HepG2 (cell line): Measurements from ENCODE around the gene MAST1. TPM values are rescaled to one million over a fixed set of nuclear protein-coding genes. Genes with fewer than 3 reads are reported as not detected.

Experiments used
- AHR ChIP-seq: IDR thresholded peaks from 2 replicates; pipeline ENCODE4 v1.6.1; 2018; ENCODE audit warnings: missing genetic modification reagents, missing compliant biosample characterization
- HDAC1 ChIP-seq: sonication (generic); formaldehyde crosslinking; IDR thresholded peaks from 2 replicates; pipeline ENCODE4 v1.5.1; 2020; ENCODE audit warnings: mild to moderate bottlenecking, missing genetic modification reagents
- KLF11 ChIP-seq: IDR thresholded peaks from 2 replicates; pipeline ENCODE4 v1.6.1; 2016; ENCODE audit warnings: missing compliant biosample characterization
- KLF6 ChIP-seq: IDR thresholded peaks from 2 replicates; pipeline ENCODE4 v1.8.0; 2016; ENCODE audit warnings: missing biosample characterization, missing genetic modification reagents
- ZNF350 ChIP-seq: sonication (generic); formaldehyde crosslinking; IDR thresholded peaks from 2 replicates; pipeline ENCODE4 v1.4.0; 2020; ENCODE audit warnings: mild to moderate bottlenecking, low read depth, missing genetic modification reagents, borderline replicate concordance
- ZNF557 ChIP-seq: sonication (generic); formaldehyde crosslinking; IDR thresholded peaks from 2 replicates; pipeline ENCODE4 v1.4.0; 2020; ENCODE audit warnings: missing genetic modification reagents
- ZNF768 ChIP-seq: sonication (generic); formaldehyde crosslinking; IDR thresholded peaks from 2 replicates; pipeline ENCODE4 v1.4.0; 2020; ENCODE audit warnings: missing genetic modification reagents
- polyA plus RNA-seq, 8 experiments: library from polyadenylated mRNA; depleted of rRNA in 3 of 8; stranded (reverse) in 7 of 8; unstranded in 1 of 8; fragments of >200 nt; fragmentation: Illumina TruSeq in 4 of 8; extraction: Trizol in 4 of 8; gene quantifications; 2 replicates each; pipeline versions ENCODE4 v1.2.1 to v1.2.3, GENCODE V29; 2011 to 2016; ENCODE audit warnings: low read depth in 4 of 8, missing spikeins in 1 of 8, mixed read lengths in 1 of 8; ENCODE audit not compliant: insufficient read depth in 1 of 8
- total RNA-seq, 5 experiments: library from RNA; depleted of rRNA; stranded (reverse); fragments of >200 nt; fragmentation: Illumina TruSeq; extraction: Trizol; gene quantifications; 2 replicates each; pipeline ENCODE4 v1.2.3, GENCODE V29; 2016; ENCODE audit warnings: low read depth in 1 of 5
- TF ChIP-seq, protein P1 (sequence below): sonication (generic); formaldehyde crosslinking; IDR thresholded peaks from 2 replicates; pipeline ENCODE4 v1.4.0; 2020; ENCODE audit warnings: mild to moderate bottlenecking, missing genetic modification reagents
- TF ChIP-seq, protein P2 (sequence below): IDR thresholded peaks from 2 replicates; pipeline ENCODE4 v1.6.1; 2016; ENCODE audit warnings: low read depth, missing genetic modification reagents, missing compliant biosample characterization
- TF ChIP-seq, protein P3 (sequence below): fragments of 450-650 bp; IDR thresholded peaks from 2 replicates; pipeline ENCODE4 v1.6.1; 2016

The MAST1 gene
- total and polyA plus RNA-seq, 2 of the 13 experiments (the other 11 are each of a cell fraction or from before 2014, with no cell fraction given): 0.73 to 4.7 TPM

DNA sequence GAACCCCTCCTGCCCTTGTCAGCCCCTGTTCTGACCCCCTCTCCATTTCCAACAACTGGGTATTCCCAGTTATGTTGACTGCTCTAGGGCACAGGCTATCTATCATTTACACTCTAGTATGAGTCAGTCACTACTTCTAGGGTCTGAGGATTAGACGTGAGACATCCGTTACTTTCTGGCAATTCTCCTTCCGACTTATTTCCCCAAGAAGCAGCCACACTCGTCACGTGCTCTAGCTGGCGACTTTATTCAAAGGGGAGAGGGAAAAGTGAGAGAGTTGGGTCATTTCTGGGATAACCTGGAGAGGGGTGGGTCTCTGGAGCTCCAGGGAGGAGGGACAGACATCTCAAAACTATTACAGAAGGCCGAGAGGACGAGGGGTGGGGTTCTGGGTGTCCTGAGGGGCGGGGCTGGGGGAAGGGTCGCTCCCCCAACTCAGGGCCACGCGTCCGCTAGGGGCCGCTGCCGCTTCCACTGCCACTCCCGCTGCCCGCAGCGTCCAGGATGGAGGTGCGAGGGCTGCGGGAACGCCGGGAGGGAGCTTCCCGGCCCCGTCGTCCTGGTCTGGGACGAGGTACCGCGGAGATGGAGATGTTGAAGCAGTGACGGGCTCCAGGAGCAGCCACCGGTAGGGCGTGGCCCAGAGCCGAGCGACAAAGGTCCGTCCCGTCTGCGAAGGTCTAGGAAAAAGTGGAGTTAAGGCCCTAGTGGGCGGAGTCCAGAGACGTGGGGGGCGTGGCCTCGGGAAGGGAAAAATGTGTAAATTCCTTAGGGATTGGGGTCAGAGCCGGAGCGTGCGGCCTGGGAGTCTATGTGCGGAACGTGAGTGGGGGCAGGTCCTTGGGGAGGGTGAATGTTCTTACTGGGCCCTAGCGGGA lies 12.8 kb upstream of the MAST1 start (continued):
- peak; percentile 58; the same call in 1 of the 2 replicates for TF ChIP-seq AHR (CRISPR knock-in tag)
- peak; percentile 46; the same call in 1 of the 2 replicates for TF ChIP-seq HDAC1 (CRISPR knock-in tag)
- TF ChIP-seq, protein P1, sequence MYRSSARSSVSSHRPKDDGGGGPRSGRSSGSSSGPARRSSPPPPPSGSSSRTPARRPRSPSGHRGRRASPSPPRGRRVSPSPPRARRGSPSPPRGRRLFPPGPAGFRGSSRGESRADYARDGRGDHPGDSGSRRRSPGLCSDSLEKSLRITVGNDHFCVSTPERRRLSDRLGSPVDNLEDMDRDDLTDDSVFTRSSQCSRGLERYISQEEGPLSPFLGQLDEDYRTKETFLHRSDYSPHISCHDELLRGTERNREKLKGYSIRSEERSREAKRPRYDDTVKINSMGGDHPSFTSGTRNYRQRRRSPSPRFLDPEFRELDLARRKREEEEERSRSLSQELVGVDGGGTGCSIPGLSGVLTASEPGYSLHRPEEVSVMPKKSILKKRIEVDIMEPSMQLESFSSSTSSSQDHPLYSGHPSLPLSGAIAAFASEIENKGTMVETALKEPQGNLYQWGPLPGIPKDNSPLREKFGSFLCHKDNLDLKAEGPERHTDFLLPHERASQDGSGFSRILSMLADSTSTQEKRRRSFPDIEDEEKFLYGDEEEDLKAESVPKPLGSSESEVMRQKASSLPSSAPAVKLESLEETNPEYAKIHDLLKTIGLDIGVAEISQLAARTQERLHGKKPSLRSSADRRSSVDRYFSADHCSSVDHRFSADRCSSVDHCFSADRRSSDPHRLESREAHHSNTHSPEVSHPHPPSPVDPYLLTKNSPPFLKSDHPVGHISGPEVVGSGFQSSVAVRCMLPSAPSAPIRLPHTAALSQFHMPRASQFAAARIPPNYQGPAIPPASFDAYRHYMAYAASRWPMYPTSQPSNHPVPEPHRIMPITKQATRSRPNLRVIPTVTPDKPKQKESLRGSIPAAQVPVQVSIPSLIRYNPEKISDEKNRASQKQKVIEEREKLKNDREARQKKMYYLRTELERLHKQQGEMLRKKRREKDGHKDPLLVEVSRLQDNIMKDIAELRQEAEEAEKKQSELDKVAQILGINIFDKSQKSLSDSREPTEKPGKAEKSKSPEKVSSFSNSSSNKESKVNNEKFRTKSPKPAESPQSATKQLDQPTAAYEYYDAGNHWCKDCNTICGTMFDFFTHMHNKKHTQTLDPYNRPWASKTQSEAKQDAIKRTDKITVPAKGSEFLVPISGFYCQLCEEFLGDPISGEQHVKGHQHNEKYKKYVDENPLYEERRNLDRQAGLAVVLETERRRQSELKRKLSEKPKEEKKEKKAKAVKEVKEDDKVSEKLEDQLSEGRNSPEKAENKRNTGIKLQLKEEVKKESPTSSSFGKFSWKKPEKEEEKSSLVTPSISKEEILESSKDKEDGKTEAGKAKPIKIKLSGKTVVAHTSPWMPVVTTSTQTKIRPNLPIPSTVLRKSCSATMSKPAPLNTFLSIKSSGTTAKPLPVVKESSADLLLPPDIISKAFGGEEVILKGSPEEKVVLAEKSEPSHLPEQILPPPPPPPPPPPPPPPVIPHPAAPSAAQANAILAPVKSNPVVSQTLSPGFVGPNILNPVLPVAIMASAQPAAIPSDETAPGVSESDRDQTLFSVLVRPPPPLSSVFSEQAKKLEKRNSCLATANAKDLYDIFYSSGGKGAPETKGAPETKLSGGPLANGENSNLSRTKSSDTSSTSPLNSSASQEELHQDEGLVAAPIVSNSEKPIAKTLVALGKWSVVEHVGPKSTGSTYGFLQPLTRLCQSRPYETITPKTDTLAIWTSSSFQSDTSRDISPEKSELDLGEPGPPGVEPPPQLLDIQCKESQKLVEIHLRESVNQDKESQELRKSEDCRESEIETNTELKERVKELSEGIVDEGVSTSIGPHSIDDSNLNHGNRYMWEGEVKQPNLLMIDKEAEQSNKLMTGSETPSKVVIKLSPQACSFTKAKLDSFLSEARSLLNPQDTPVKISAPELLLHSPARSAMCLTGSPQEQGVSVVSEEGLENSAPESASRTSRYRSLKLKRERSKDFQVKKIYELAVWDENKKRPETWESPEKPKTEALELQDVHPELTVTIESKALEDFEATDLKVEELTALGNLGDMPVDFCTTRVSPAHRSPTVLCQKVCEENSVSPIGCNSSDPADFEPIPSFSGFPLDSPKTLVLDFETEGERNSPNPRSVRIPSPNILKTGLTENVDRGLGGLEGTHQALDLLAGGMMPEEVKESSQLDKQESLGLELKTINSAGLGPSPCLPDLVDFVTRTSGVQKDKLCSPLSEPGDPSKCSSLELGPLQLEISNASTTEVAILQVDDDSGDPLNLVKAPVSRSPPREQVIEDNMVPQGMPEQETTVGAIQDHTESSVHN (CRISPR knock-in tag): no peak
- peak; percentile 28; the same call in 1 of the 2 replicates for TF ChIP-seq ZNF768 (CRISPR knock-in tag)
- no peak for TF ChIP-seq ZNF557 (CRISPR knock-in tag)
- TF ChIP-seq, protein P2, sequence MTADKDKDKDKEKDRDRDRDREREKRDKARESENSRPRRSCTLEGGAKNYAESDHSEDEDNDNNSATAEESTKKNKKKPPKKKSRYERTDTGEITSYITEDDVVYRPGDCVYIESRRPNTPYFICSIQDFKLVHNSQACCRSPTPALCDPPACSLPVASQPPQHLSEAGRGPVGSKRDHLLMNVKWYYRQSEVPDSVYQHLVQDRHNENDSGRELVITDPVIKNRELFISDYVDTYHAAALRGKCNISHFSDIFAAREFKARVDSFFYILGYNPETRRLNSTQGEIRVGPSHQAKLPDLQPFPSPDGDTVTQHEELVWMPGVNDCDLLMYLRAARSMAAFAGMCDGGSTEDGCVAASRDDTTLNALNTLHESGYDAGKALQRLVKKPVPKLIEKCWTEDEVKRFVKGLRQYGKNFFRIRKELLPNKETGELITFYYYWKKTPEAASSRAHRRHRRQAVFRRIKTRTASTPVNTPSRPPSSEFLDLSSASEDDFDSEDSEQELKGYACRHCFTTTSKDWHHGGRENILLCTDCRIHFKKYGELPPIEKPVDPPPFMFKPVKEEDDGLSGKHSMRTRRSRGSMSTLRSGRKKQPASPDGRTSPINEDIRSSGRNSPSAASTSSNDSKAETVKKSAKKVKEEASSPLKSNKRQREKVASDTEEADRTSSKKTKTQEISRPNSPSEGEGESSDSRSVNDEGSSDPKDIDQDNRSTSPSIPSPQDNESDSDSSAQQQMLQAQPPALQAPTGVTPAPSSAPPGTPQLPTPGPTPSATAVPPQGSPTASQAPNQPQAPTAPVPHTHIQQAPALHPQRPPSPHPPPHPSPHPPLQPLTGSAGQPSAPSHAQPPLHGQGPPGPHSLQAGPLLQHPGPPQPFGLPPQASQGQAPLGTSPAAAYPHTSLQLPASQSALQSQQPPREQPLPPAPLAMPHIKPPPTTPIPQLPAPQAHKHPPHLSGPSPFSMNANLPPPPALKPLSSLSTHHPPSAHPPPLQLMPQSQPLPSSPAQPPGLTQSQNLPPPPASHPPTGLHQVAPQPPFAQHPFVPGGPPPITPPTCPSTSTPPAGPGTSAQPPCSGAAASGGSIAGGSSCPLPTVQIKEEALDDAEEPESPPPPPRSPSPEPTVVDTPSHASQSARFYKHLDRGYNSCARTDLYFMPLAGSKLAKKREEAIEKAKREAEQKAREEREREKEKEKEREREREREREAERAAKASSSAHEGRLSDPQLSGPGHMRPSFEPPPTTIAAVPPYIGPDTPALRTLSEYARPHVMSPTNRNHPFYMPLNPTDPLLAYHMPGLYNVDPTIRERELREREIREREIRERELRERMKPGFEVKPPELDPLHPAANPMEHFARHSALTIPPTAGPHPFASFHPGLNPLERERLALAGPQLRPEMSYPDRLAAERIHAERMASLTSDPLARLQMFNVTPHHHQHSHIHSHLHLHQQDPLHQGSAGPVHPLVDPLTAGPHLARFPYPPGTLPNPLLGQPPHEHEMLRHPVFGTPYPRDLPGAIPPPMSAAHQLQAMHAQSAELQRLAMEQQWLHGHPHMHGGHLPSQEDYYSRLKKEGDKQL (CRISPR knock-in tag): 0 out of 2 replicates have a peak, but pooled peaks have one; percentile 31
- no peak for TF ChIP-seq KLF11 (CRISPR knock-in tag)
- 0 out of 2 replicates have a peak, but pooled peaks have one; percentile 37 for TF ChIP-seq KLF6
- no peak; the same call in 1 of the 2 replicates for TF ChIP-seq ZNF350 (CRISPR knock-in tag)
- TF ChIP-seq, protein P3, sequence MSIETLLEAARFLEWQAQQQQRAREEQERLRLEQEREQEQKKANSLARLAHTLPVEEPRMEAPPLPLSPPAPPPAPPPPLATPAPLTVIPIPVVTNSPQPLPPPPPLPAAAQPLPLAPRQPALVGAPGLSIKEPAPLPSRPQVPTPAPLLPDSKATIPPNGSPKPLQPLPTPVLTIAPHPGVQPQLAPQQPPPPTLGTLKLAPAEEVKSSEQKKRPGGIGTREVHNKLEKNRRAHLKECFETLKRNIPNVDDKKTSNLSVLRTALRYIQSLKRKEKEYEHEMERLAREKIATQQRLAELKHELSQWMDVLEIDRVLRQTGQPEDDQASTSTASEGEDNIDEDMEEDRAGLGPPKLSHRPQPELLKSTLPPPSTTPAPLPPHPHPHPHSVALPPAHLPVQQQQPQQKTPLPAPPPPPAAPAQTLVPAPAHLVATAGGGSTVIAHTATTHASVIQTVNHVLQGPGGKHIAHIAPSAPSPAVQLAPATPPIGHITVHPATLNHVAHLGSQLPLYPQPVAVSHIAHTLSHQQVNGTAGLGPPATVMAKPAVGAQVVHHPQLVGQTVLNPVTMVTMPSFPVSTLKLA: no peak
